Lung (tissue), 12 donors: ENCODE results near the gene CLDN12. TPM values are rescaled to one million over a fixed set of nuclear protein-coding genes. Genes with fewer than 3 reads are reported as not detected.

Source experiments
- ATAC-seq: fragments of 200-7000 bp; cut with Tn5 transposase; one replicate; pipeline ENCODE4 v1.9.1; 2020; ENCODE audit warnings: moderate number of reproducible peaks; ENCODE audit not compliant: insufficient read depth, low FRiP score
- DNase-seq, 3 donors: peaks; one replicate each; pipeline ENCODE4 v3.0.0-alpha.2; 2013 to 2017
- H3K27ac ChIP-seq, 2 donors: one replicate each; pipeline ENCODE4 v1.5.1; 2013; ENCODE audit warnings: mild to moderate bottlenecking in 2 of 2, moderate library complexity in 2 of 2, control low read depth in 1 of 2, inconsistent platforms in 1 of 2, low read depth in 1 of 2, low read length in 1 of 2
- H3K27me3 ChIP-seq, 3 donors: one replicate each; pipeline ENCODE4 v1.5.1; 2013; ENCODE audit warnings: low read length in 2 of 3; ENCODE audit not compliant: control insufficient read depth in 3 of 3, insufficient read depth in 3 of 3
- H3K36me3 ChIP-seq, 4 donors: one replicate each; pipeline ENCODE4 v1.5.1; 2013; ENCODE audit warnings: low read length in 4 of 4, mild to moderate bottlenecking in 1 of 4, moderate library complexity in 1 of 4; ENCODE audit not compliant: control insufficient read depth in 4 of 4, insufficient read depth in 4 of 4
- H3K4me1 ChIP-seq, 5 donors: one replicate each; pipeline ENCODE4 v1.5.1; 2013; ENCODE audit warnings: low read length in 5 of 5, mild to moderate bottlenecking in 2 of 5, moderate library complexity in 1 of 5; ENCODE audit not compliant: control insufficient read depth in 5 of 5, insufficient read depth in 5 of 5
- H3K4me3 ChIP-seq: one replicate; pipeline ENCODE4 v1.5.1; 2013; ENCODE audit warnings: mild to moderate bottlenecking, control low read depth, moderate library complexity
- H3K9ac ChIP-seq, 2 donors: one replicate each; pipeline ENCODE4 v1.5.1; 2013; ENCODE audit warnings: low read length in 2 of 2, control low read depth in 1 of 2; ENCODE audit not compliant: insufficient read depth in 1 of 2
- H3K9me3 ChIP-seq, 4 donors: one replicate each; pipeline ENCODE4 v1.5.1; 2013; ENCODE audit warnings: low read length in 3 of 4, mild to moderate bottlenecking in 1 of 4, moderate library complexity in 1 of 4; ENCODE audit not compliant: control insufficient read depth in 4 of 4, insufficient read depth in 3 of 4
- CTCF ChIP-seq: IDR thresholded peaks from 2 replicates; pipeline ENCODE4 v1.5.1; 2012; ENCODE audit warnings: mild to moderate bottlenecking; ENCODE audit errors: control extremely low read depth, extremely low read depth
- WGBS, 2 donors: extraction: QIAGEN DNeasy Blood & Tissue Kit; methylation state at CpG; one replicate each; pipeline ENCODE4 v1.1.7; 2013; 5-methylcytosine and 5-hydroxymethylcytosine counted together
- polyA plus RNA-seq, 2 donors: library from polyadenylated mRNA; stranded (reverse); fragments of 200-250 nt; gene quantifications; one replicate each; pipeline ENCODE4 v1.2.1, GENCODE V29; 2013
- total RNA-seq, 2 donors: library from RNA; depleted of rRNA in 1 of 2; stranded (reverse); fragments of >200 nt in 1 of 2; gene quantifications; one replicate each; pipeline ENCODE4 v1.2.1, GENCODE V29; 2014 to 2021
- donor health status: control.
- donor health status: control.
- donor health status: Bipolar disorder and iron deficiency.
- donor health status: healthy.
- donor health status: DM: yes; HTN: yes; CAD: no.

Gene CLDN12
- total and polyA plus RNA-seq, 4 donors = 15.3 to 40.2 (median 30.0) TPM

GRCh38 chr7:90424720-90425119, 21.5 kb downstream of the CLDN12 start:
- 82 to 87% methylated on average over 3 of the region's 3 CpGs for WGBS, 2 donors
- no peak for DNase-seq
- H3K9me3 ChIP-seq = no peaks in the 10 kb centered on the region
- H3K27ac ChIP-seq = no peak overlapping the region
- H3K36me3 ChIP-seq = no peaks in the 10 kb centered on the region
- peaks cover 0 to 8% (median 0%) of the 10 kb centered on the region in 5 donors for H3K4me1 ChIP-seq
- no peaks in the 10 kb centered on the region for H3K27me3 ChIP-seq
- no peak for ATAC-seq
- H3K9ac ChIP-seq = no peak overlapping the region
- no peak for TF ChIP-seq CTCF
- no peak overlapping the region for H3K4me3 ChIP-seq

- no peak for ATAC-seq
- WGBS, 2 donors = 35 to 88% methylated on average over 2 of the region's 2 CpGs
- no peak for TF ChIP-seq CTCF
Measured at GRCh38 chr7:90425376-90425775, 22.1 kb downstream of the CLDN12 start.

GRCh38 chr7:90430614-90431460, 27.6 kb downstream of the CLDN12 start:
- Histone ChIP-seq H3K4me3 (no peak overlapping the region), H3K9ac (no peak overlapping the region), H3K9me3 (peaks cover 0 to 17% (median 0%) of the 10 kb centered on the region in 4 donors), H3K27ac (no peak overlapping the region), H3K4me1 (no peaks in the 10 kb centered on the region), H3K27me3 (no peaks in the 10 kb centered on the region), H3K36me3 (no peaks in the 10 kb centered on the region)
- TF ChIP-seq CTCF = no peak
- no peak for ATAC-seq
- 90 to 95% methylated on average over 6 of the region's 6 CpGs for WGBS, 2 donors
- peak in 1 of 3 donors; percentile 16 for DNase-seq

More at GRCh38 chr7:90425376-90425775, 22.1 kb downstream of the CLDN12 start:
- H3K4me1 ChIP-seq = peaks cover 0 to 4% (median 0%) of the 10 kb centered on the region in 5 donors
- no peaks in the 10 kb centered on the region for H3K9me3 ChIP-seq
- H3K9ac ChIP-seq = no peak overlapping the region
- DNase-seq = no peak
- H3K27ac ChIP-seq = no peak overlapping the region
- H3K36me3 ChIP-seq = no peaks in the 10 kb centered on the region
- no peak overlapping the region for H3K4me3 ChIP-seq
- H3K27me3 ChIP-seq = no peaks in the 10 kb centered on the region
